Sigmoid colon (tissue), 3 donors: Measurements from ENCODE around the gene NLGN4X.

Experiments used
- CTCF ChIP-seq, 4 experiments: fragments of 450-650 bp in 3 of 4; fragments of 200-600 bp in 1 of 4; IDR thresholded peaks; one replicate each; pipeline ENCODE4 v1.5.1; 2016 to 2019; ENCODE audit warnings: antibody characterized with exemption in 4 of 4, mild to moderate bottlenecking in 3 of 4, moderate library complexity in 2 of 4
- POLR2A ChIP-seq, 2 donors: fragments of 450-650 bp; IDR thresholded peaks; one replicate each; pipeline ENCODE4 v1.6.1; 2016; ENCODE audit warnings: antibody characterized with exemption in 2 of 2, mild to moderate bottlenecking in 2 of 2, moderate library complexity in 2 of 2

GRCh38 chrX:6026980-6027379 is 201.7 kb downstream of the NLGN4X start:
- TF ChIP-seq CTCF (IDR thresholded peaks at IDR 0.05) (no peak), POLR2A (IDR thresholded peaks at IDR 0.05) (no peak)
